ENCODE data around the gene SPPL3. TPM values are rescaled to one million over a fixed set of nuclear protein-coding genes. Genes with fewer than 3 reads are reported as not detected.

SPPL3 gene
- polyA plus RNA-seq, 1 experiment = 22.1 TPM

- TF ChIP-seq CTCF (IDR thresholded peaks at IDR 0.05; ENCODE audit: low read depth, low read length) = no peak
- peaks cover 11% of the 10 kb centered on the region for H3K9me3 ChIP-seq (ENCODE audit: control insufficient read depth, insufficient read depth, low read length)
- no peaks in the 10 kb centered on the region for H3K27me3 ChIP-seq (ENCODE audit: control insufficient read depth, insufficient read depth, low read length)
- no peak overlapping the region for H3K4me3 ChIP-seq (ENCODE audit: low read depth, low read length)
- no peak overlapping the region for H3K27ac ChIP-seq (ENCODE audit: low read depth, low read length)
- DNase-seq (ENCODE audit: low read depth, low spot score) = no peak
- ChIA-PET POLR2A (interaction anchor here (0.7 kb wide), 1 partner anchor 137 kb away, joined by 3 read pairs; no protein-coding TSS in a partner anchor), CTCF (interaction anchor here (0.6 to 1.1 kb wide), 2 partner anchors 52 to 80 kb away, joined by 3 to 10 read pairs; no protein-coding TSS in a partner anchor)
These were observed 16.0 kb upstream of the SPPL3 start for GRCh38 chr12:120920178-120920577.

- ChIA-PET POLR2A (no interaction called here), CTCF (no interaction called here)
These were observed 13.6 kb upstream of the SPPL3 start for GRCh38 chr12:120917748-120918147.

GRCh38 chr12:120916561-120916960 is 12.4 kb upstream of the SPPL3 start:
- CTCF ChIA-PET = no interaction called here
- no peak for DNase-seq (ENCODE audit: low read depth, low spot score)
- Histone ChIP-seq H3K4me3 (ENCODE audit: low read depth, low read length) (no peak overlapping the region), H3K27ac (ENCODE audit: low read depth, low read length) (no peak overlapping the region), H3K27me3 (ENCODE audit: control insufficient read depth, insufficient read depth, low read length) (no peaks in the 10 kb centered on the region), H3K9me3 (ENCODE audit: control insufficient read depth, insufficient read depth, low read length) (peaks cover 11% of the 10 kb centered on the region)
- TF ChIP-seq CTCF (IDR thresholded peaks at IDR 0.05; ENCODE audit: low read depth, low read length) = no peak
- POLR2A ChIA-PET = no interaction called here

More at GRCh38 chr12:120917748-120918147, 13.6 kb upstream of the SPPL3 start:
- Histone ChIP-seq H3K9me3 (ENCODE audit: control insufficient read depth, insufficient read depth, low read length) (peaks cover 11% of the 10 kb centered on the region), H3K4me3 (ENCODE audit: low read depth, low read length) (no peak overlapping the region), H3K27me3 (ENCODE audit: control insufficient read depth, insufficient read depth, low read length) (no peaks in the 10 kb centered on the region), H3K27ac (ENCODE audit: low read depth, low read length) (no peak overlapping the region)
- DNase-seq (ENCODE audit: low read depth, low spot score) = no peak
- TF ChIP-seq CTCF (IDR thresholded peaks at IDR 0.05; ENCODE audit: low read depth, low read length) = no peak

GRCh38 chr12:120914794-120915193 is 10.6 kb upstream of the SPPL3 start:
- TF ChIP-seq CTCF (IDR thresholded peaks at IDR 0.05; ENCODE audit: low read depth, low read length) = no peak
- no peak for DNase-seq (ENCODE audit: low read depth, low spot score)
- Histone ChIP-seq H3K9me3 (ENCODE audit: control insufficient read depth, insufficient read depth, low read length) (peaks cover 11% of the 10 kb centered on the region), H3K4me3 (ENCODE audit: low read depth, low read length) (no peak overlapping the region), H3K27ac (ENCODE audit: low read depth, low read length) (no peak overlapping the region), H3K27me3 (ENCODE audit: control insufficient read depth, insufficient read depth, low read length) (no peaks in the 10 kb centered on the region)
- POLR2A ChIA-PET = no interaction called here
- CTCF ChIA-PET = no interaction called here

GRCh38 chr12:120909633-120910298 is 5.6 kb upstream of the SPPL3 start:
- ChIA-PET POLR2A (no interaction called here), CTCF (no interaction called here)
- no peak overlapping the region for H3K27ac ChIP-seq (ENCODE audit: low read depth, low read length)
- H3K4me3 ChIP-seq (ENCODE audit: low read depth, low read length) = no peak overlapping the region
- TF ChIP-seq CTCF (IDR thresholded peaks at IDR 0.05; ENCODE audit: low read depth, low read length) = no peak
- H3K9me3 ChIP-seq (ENCODE audit: control insufficient read depth, insufficient read depth, low read length) = no peaks in the 10 kb centered on the region
- H3K27me3 ChIP-seq (ENCODE audit: control insufficient read depth, insufficient read depth, low read length) = no peaks in the 10 kb centered on the region
- no peak for DNase-seq (ENCODE audit: low read depth, low spot score)
